ENCODE measurements around the gene MTX2. TPM values are rescaled to one million over a fixed set of nuclear protein-coding genes. Genes with fewer than 3 reads are reported as not detected.

The MTX2 gene
- total and polyA plus RNA-seq, 2 experiments from 2014 or later = 38.6 to 54.8 TPM

DNA sequence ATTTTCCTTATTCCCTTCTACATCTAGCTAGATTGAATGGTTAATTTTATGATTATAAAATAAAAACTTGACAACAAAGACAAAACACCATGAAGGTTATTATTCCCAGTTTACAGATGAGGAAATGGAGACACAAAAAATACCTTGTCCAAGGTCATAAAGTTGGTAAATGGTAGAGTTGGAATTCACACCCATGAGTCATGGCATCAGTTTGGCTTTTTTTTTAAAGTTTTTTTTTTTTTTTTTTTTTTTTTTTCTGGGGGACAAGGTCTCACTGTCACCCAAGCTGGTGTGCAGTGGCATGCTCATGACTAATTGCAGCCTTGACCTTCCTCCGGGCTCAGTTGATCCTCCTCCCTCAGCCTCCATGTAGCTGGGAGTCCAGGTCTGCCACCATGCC is 70.0 kb downstream of the MTX2 start:
- H3K9me3 ChIP-seq (ENCODE audit: low read depth) = no peaks in the 10 kb centered on the region
- TF ChIP-seq EZH2 (IDR thresholded peaks at IDR 0.05; ENCODE audit: borderline replicate concordance) = no peak
- H3K27ac ChIP-seq = no peak overlapping the region
- H3K9me2 ChIP-seq (replicated peaks; ENCODE audit: insufficient read depth) = no peaks in the 10 kb centered on the region
- no peak overlapping the region for H2AFZ ChIP-seq
- H3K36me3 ChIP-seq (replicated peaks; ENCODE audit: insufficient read depth, low read depth) = no peaks in the 10 kb centered on the region
- no peak overlapping the region for H3K4me3 ChIP-seq
- H3K27me3 ChIP-seq = no peaks in the 10 kb centered on the region
- H3K4me1 ChIP-seq (ENCODE audit: insufficient read depth) = no peaks in the 10 kb centered on the region
- H3K79me2 ChIP-seq = no peaks in the 10 kb centered on the region
- H4K20me1 ChIP-seq (ENCODE audit: insufficient read depth, poor library complexity, severe bottlenecking) = no peaks in the 10 kb centered on the region
- 100% methylated on average over 1 of the region's 1 CpG for WGBS (ENCODE audit: low lambda C conversion rate, missing lambda C conversion rate)
- H3K4me2 ChIP-seq = no peak overlapping the region
- no peak for DNase-seq (ENCODE audit: low spot score)

DNA sequence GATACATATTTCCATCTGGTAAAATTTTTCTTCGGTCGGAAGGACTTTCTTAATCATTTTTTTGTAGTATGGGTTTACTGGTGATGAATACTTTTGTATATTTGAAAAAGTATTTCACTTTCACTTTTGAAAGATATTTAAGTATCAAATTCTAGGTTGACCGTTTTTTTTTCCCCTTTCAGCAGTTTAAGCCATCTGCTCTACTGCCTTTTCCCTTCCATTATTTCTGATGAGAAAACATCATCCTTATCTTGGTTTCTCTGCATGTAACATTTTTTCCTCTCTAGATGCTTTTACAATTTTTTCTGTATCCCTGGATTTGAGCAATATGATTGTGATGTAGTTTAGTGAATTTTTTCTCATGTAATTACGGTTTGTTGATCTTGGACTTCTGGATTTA is 87.0 kb downstream of the MTX2 start:
- Histone ChIP-seq H3K9me3 (ENCODE audit: low read depth) (no peaks in the 10 kb centered on the region), H2AFZ (no peak overlapping the region), H4K20me1 (ENCODE audit: insufficient read depth, poor library complexity, severe bottlenecking) (no peaks in the 10 kb centered on the region), H3K4me3 (no peak overlapping the region), H3K4me2 (no peak overlapping the region), H3K27me3 (no peaks in the 10 kb centered on the region), H3K79me2 (no peaks in the 10 kb centered on the region), H3K4me1 (ENCODE audit: insufficient read depth) (no peaks in the 10 kb centered on the region), H3K27ac (no peak overlapping the region), H3K36me3 (replicated peaks; ENCODE audit: insufficient read depth, low read depth) (no peaks in the 10 kb centered on the region), H3K9me2 (replicated peaks; ENCODE audit: insufficient read depth) (no peaks in the 10 kb centered on the region)
- no peak for TF ChIP-seq EZH2 (IDR thresholded peaks at IDR 0.05; ENCODE audit: borderline replicate concordance)
- TF ChIP-seq EZH2phosphoT487 (IDR thresholded peaks at IDR 0.05; ENCODE audit: low read depth, severe bottlenecking, unreplicated experiment) = no peak
- TF ChIP-seq, protein P1, sequence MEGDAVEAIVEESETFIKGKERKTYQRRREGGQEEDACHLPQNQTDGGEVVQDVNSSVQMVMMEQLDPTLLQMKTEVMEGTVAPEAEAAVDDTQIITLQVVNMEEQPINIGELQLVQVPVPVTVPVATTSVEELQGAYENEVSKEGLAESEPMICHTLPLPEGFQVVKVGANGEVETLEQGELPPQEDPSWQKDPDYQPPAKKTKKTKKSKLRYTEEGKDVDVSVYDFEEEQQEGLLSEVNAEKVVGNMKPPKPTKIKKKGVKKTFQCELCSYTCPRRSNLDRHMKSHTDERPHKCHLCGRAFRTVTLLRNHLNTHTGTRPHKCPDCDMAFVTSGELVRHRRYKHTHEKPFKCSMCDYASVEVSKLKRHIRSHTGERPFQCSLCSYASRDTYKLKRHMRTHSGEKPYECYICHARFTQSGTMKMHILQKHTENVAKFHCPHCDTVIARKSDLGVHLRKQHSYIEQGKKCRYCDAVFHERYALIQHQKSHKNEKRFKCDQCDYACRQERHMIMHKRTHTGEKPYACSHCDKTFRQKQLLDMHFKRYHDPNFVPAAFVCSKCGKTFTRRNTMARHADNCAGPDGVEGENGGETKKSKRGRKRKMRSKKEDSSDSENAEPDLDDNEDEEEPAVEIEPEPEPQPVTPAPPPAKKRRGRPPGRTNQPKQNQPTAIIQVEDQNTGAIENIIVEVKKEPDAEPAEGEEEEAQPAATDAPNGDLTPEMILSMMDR (IDR thresholded peaks at IDR 0.05; ENCODE audit: poor library complexity) = no peak
- no peak for DNase-seq (ENCODE audit: low spot score)
- WGBS (ENCODE audit: low lambda C conversion rate, missing lambda C conversion rate) = 94% methylated on average over 4 of the region's 4 CpGs

DNA sequence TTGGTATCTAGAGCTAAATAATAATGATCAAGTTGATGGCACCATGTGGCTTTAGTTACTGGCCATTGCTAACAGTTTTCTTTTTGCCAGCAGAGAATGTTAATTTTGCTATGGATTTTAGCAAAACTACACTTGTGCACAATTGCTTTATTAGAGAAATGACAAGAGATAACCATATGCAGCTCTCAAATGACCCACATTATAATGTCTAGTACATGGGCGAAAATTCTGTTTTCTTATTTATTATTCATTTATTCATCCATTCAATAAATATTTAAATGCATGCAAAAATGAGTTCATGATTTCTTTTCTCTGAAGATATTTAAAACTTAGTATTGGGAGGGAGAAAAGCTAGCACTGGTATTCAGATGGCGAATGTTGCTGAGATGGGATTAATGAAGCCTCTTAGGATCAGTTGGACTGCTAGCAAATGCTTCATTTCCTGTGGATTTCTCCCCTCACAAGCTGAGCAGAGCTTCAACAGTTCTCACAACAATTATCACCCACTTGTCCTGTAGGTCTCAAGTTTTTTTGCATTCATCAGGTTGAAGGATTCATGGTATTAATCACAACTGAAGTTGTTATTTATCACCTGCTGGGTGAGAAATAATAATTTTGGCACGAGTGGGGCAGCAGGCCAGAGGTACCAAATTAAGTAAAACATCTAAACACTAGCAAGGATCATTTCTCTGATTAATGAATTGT is 95.2 kb downstream of the MTX2 start:
- Histone ChIP-seq H2AFZ (no peak overlapping the region), H3K27ac (no peak overlapping the region), H3K36me3 (replicated peaks; ENCODE audit: insufficient read depth, low read depth) (no peaks in the 10 kb centered on the region), H3K27me3 (no peaks in the 10 kb centered on the region), H3K9me3 (ENCODE audit: low read depth) (no peaks in the 10 kb centered on the region), H3K79me2 (no peaks in the 10 kb centered on the region), H4K20me1 (ENCODE audit: insufficient read depth, poor library complexity, severe bottlenecking) (no peaks in the 10 kb centered on the region), H3K9me2 (replicated peaks; ENCODE audit: insufficient read depth) (no peaks in the 10 kb centered on the region), H3K4me3 (no peak overlapping the region), H3K4me1 (ENCODE audit: insufficient read depth) (no peaks in the 10 kb centered on the region), H3K4me2 (no peak overlapping the region)
- WGBS (ENCODE audit: low lambda C conversion rate, missing lambda C conversion rate) = 75% methylated on average over 3 of the region's 3 CpGs
- TF ChIP-seq, protein P1 (IDR thresholded peaks at IDR 0.05; ENCODE audit: poor library complexity) = no peak
- TF ChIP-seq EZH2 (IDR thresholded peaks at IDR 0.05; ENCODE audit: borderline replicate concordance) (no peak), EZH2phosphoT487 (IDR thresholded peaks at IDR 0.05; ENCODE audit: low read depth, severe bottlenecking, unreplicated experiment) (no peak)
- DNase-seq (ENCODE audit: low spot score) = no peak

DNA sequence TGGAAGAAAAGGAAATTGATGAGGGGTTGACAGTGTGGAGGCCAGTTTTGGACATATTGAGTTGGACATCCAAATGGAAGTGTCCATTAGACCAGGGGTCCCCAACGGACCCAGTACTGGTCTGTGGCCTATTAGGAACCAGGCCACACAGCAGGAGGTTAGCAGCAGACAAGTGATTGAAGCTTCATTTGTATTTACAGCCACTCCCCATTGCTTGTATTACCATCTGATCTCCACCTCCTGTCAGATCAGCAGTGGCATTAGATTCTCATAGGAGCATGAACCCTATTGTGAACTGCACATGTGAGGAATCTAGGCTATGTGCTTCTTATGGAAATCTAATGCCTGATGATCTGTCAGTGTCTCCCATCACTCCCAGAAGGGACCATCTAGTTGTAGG is 99.1 kb downstream of the MTX2 start:
- H3K9me3 ChIP-seq (ENCODE audit: low read depth) = no peaks in the 10 kb centered on the region
- WGBS (ENCODE audit: low lambda C conversion rate, missing lambda C conversion rate) = 89% methylated on average over 1 of the region's 1 CpG
- no peak overlapping the region for H3K4me2 ChIP-seq
- H3K79me2 ChIP-seq = no peaks in the 10 kb centered on the region
- peaks cover 2% of the 10 kb centered on the region for H3K27me3 ChIP-seq
- no peak for DNase-seq (ENCODE audit: low spot score)
- no peak overlapping the region for H3K27ac ChIP-seq
- H4K20me1 ChIP-seq (ENCODE audit: insufficient read depth, poor library complexity, severe bottlenecking) = no peaks in the 10 kb centered on the region
- H3K9me2 ChIP-seq (replicated peaks; ENCODE audit: insufficient read depth) = no peaks in the 10 kb centered on the region
- H2AFZ ChIP-seq = no peak overlapping the region
- TF ChIP-seq EZH2phosphoT487 (IDR thresholded peaks at IDR 0.05; ENCODE audit: low read depth, severe bottlenecking, unreplicated experiment) = no peak
- no peak for TF ChIP-seq EZH2 (IDR thresholded peaks at IDR 0.05; ENCODE audit: borderline replicate concordance)
- TF ChIP-seq, protein P1 (IDR thresholded peaks at IDR 0.05; ENCODE audit: poor library complexity) = no peak
- no peaks in the 10 kb centered on the region for H3K4me1 ChIP-seq (ENCODE audit: insufficient read depth)
- H3K36me3 ChIP-seq (replicated peaks; ENCODE audit: insufficient read depth, low read depth) = no peaks in the 10 kb centered on the region
- no peak overlapping the region for H3K4me3 ChIP-seq

Data from hepatocyte (in vitro differentiated cells).